Esophagus squamous epithelium (tissue), 4 donors: ENCODE data around the gene RECK.

Experiments
- POLR2A ChIP-seq, 4 donors: fragments of 450-650 bp; IDR thresholded peaks; one replicate each; pipeline ENCODE4 v1.6.1; 2017; ENCODE audit warnings: antibody characterized with exemption in 4 of 4, mild to moderate bottlenecking in 4 of 4, moderate library complexity in 3 of 4
- TF ChIP-seq, protein P1 (sequence below), 6 experiments: fragments of 450-650 bp in 4 of 6; fragments of 200-600 bp in 2 of 6; sonication (generic) in 2 of 6; IDR thresholded peaks; one replicate each; pipeline ENCODE4 v1.5.1; 2016 to 2019; ENCODE audit warnings: antibody characterized with exemption in 6 of 6, mild to moderate bottlenecking in 4 of 6, moderate library complexity in 4 of 6

DNA sequence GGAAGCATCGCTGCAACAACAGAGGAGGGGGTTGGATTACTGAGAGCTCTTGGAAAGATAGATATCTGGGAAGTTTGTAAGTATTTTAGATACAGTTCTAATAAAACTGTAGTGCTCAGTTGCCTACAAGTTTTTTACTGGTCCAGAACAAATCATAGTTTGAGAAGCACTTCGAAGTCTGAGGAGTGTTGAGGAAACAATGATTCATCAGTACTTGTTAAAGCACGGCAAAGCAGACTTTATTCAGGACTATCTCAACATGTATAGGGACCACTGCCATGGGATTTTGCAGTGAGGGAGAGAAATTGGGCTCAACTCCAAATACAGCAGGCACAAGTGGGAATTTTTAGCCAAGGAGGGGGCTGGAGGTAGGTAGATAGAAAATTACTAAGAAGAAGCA lies 25.3 kb upstream of the RECK start:
- TF ChIP-seq, protein P1, sequence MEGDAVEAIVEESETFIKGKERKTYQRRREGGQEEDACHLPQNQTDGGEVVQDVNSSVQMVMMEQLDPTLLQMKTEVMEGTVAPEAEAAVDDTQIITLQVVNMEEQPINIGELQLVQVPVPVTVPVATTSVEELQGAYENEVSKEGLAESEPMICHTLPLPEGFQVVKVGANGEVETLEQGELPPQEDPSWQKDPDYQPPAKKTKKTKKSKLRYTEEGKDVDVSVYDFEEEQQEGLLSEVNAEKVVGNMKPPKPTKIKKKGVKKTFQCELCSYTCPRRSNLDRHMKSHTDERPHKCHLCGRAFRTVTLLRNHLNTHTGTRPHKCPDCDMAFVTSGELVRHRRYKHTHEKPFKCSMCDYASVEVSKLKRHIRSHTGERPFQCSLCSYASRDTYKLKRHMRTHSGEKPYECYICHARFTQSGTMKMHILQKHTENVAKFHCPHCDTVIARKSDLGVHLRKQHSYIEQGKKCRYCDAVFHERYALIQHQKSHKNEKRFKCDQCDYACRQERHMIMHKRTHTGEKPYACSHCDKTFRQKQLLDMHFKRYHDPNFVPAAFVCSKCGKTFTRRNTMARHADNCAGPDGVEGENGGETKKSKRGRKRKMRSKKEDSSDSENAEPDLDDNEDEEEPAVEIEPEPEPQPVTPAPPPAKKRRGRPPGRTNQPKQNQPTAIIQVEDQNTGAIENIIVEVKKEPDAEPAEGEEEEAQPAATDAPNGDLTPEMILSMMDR (IDR thresholded peaks at IDR 0.05): no peak
- no peak for TF ChIP-seq POLR2A (IDR thresholded peaks at IDR 0.05)
